Mucosa of gallbladder (tissue), 1 donor: ENCODE measurements around the gene AP1B1. TPM values are rescaled to one million over a fixed set of nuclear protein-coding genes. Genes with fewer than 3 reads are reported as not detected.
"Not testable (repeated sequence)": the region's sequence is repeated elsewhere in the genome, so short reads cannot be mapped to it uniquely, and the experiment has no call there.

Source experiments
- DNase-seq: peaks from one replicate; pipeline ENCODE4 v3.0.0-alpha.2; 2020; ENCODE audit warnings: low spot score
- total RNA-seq: library from RNA; stranded (reverse); gene quantifications from one replicate; pipeline ENCODE4 v1.2.1, GENCODE V29; 2021
- donor health status: DM: no; HTN: no; CAD: no.

AP1B1 gene
- total RNA-seq, 1 donor from 2014 or later = 88.6 TPM

DNA sequence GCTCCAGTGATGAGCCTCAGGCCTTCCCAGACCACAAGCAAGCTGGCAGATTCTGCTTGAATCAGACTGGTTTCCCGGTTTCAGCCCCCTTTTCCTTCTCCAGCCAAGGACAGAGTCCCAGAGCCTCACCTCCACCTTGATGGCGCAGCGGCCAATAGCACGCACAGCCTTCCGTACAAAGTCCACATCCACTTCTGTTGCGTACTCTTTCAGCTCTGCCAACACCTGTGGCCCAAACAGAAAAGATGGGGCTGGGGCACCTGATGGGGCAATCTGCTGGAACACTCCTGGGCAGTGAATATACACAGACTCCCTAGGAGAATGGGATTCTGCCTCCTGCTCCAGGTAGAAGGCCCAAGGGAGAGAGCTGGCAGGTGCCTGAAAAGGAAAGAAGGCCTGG is 37.3 kb downstream of the AP1B1 start:
- peak; percentile 34 for DNase-seq

DNA sequence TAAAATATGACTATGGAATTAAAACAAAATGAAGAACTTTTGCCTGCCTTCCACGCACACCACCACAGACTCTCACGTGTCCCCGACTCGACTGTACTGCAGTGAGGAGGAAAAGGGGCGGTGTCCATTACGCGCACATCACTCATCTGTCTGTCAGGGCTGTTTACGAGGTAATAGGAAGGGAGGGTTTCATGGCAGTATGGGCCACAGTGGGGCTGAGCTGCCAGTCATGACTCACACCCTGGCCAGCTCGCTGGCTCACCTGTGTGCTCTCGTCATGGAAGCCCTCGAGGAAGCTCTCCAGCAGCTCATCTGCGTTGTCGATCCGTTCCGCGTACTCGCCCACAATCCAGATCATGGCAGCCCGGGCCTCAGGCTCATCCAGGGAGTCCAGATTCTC is 39.4 kb downstream of the AP1B1 start:
- DNase-seq = no peak

DNA sequence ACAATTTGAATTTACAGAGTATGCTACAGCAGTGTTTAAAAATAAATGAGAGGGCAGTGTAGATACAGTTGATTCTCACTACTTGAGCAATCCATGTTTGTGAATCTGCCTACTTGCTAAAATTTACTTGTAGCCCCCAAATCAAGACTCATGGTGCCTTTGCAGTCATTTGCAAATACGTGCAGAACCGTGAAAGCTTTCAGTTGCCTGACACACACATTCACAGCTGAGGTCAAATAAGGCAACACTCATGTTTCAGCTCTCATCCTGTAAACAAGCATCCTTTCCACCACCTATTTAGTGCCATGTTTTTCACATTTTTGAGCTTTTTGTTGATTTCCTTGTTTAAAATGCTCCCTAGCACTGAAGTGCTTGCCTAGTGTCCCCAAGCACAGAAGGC is 40.3 kb downstream of the AP1B1 start:
- no peak for DNase-seq

DNA sequence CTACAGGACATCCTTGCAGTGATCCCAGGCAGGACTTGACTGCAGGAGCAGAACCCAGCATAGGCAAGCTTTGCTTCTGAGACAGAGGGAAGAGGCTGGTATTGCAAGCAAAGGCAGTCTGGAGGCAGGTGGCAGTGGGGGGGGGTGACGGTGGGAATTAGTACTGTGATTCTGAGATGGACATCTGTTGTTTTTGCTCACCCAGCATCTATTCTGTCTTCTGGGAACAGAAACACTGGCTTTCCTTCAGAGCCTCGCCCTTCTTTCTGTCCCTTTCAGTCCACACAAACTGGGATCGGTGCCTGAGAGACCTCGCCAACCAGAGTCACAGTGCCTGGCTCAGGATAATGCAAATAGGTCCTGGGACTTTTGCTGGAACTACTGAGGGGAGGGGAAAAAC is 41.7 kb downstream of the AP1B1 start:
- DNase-seq = no peak

DNA sequence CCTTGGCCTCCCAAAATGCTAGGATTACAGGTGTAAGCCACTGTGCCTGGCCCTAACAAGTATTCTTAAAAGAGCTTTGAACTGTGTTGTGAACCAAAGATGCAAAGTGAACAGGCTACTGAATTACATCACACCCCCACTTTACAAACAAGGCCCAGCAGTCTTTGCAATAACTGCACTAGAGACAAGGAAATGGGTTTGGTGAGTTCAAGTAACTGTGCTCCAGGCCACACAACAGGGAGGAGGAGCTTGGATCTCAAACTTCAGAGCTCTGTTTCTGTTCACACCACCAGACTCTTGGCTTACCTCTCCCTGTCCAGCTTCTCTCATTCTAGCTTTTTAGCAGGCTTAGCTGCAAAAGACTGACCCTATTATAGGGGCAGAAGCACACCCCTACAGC is 42.4 kb downstream of the AP1B1 start:
- no peak for DNase-seq

DNA sequence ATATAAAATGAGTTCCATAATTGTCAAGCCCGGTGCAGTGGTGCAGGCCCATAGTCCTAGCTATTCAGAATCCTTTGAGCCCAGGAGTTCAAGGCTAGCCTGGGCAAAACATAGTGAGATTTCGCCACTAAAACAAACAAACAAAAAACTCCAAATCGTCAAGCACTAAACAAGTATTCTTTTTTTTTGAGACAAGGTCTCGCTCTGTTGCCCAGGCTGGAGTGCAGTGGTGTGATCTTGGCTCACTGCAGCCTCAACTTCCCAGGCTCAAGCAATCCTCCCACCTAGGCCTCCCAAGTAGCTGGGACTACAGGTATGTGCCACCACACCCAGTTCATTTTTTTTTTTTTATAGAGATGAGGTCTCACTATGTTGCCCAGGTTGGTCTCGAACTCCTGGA is 43.5 kb downstream of the AP1B1 start:
- DNase-seq = not testable (repeated sequence)

DNA sequence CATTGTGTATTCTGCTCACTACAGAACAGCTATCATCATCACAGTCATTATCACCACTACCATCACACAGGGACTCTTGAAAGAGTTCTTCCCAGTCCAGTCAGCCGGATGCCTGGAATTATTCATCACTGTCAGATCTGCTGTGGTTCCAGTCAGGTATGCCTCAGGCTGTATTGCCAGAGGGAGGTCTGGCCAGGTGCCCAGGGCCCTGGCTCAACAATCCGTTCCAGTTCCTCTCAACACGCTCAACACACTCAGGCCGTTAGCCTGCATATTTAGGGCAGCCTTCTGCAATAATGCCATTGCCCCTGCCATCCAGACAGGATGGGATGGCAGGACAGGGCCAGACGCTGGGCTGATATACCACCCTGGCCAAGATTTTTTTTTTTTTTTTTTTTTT is 44.2 kb downstream of the AP1B1 start:
- peak; percentile 67 for DNase-seq

DNA sequence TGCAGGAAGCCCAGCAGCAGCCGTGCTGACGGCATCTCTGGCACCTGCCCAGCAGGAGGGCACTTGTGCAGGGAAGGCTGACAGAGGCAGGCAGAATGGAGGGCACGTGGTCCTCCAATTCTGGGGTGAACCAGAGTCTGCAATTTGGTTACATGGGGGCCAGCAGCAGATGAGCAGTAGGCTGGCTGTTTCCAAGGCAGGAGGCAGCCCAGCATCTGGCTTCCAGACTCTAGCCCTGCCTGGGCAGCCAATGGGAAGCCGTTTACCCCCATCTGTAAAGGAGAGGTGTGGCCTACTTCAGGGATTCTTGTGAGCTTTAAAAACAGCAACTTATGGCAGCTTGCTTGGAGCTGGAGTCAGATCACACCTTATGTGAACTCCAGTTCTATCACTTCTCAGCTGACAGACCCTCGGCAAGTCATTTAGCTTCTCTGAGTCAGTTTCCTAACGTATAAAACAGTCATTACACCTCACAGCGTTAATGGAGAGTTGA is 45.0 kb downstream of the AP1B1 start:
- DNase-seq = no peak

DNA sequence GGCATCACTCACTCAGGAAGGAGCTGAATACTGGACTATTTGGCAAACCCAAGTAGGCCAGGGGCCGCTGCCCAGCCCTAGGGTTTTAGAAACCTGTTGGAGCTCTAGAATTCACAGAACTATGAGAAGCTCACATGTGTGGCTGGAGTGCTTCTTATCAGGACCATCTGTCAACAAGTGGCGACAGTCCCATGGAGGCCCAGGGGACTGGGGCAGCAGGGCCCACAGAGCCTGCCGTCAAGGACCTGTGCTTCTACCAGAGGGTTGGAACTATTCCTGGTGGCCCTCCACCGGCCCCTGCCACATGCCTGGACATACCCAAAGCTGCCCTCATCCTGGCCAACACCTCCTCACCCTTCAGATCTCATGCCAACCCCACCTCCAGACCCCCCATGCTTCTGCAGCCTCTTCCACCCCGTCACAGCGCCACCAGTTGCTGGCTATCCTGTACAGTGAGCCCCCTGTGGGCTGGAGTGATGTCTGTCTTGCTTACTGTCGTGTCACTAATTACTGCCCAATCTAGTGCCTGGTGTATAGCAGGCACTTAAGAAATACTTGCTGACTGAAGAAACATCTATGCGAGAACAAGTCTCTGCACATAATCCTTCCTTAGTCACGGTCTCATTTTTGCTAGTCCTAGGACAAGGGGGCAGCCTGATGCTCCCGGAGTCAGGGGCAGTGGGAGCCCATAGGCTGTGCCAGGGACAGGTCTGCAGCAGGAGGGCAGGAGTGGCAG is 45.6 kb downstream of the AP1B1 start:
- DNase-seq = no peak

DNA sequence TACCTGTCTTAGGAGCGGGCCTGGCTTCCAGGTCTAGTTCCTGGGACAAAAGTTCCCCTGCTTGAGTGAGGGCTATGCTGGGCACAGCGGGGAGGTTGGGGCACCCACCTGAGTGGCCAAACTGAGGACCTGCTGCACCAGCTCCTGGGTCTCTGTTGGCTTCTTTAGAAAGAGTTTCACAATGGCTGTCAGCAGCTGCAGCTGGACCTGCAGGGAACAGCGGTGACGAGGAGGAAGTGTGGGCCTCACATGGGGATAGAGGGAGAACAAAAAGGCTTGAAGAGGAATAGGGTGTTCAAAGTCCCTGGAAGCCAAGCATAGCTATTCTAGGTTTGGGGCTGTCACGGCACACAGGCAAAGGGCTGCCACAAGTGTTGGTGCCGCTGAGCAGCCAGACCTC is 46.2 kb downstream of the AP1B1 start:
- no peak for DNase-seq

DNA sequence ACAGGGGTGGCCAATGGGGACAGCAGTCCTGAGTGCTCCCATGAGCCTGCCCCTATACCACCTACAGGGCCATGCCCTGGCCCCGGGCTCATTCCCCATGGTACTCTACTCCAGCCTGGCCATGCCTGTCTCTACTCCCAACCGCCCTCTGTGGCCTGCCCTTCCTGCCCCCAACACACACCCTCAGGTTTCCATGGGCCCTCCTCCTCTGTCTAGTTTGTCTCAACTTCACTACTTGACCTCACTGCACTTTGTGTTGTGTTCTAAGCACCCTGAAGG is 46.6 kb downstream of the AP1B1 start:
- no peak for DNase-seq

DNA sequence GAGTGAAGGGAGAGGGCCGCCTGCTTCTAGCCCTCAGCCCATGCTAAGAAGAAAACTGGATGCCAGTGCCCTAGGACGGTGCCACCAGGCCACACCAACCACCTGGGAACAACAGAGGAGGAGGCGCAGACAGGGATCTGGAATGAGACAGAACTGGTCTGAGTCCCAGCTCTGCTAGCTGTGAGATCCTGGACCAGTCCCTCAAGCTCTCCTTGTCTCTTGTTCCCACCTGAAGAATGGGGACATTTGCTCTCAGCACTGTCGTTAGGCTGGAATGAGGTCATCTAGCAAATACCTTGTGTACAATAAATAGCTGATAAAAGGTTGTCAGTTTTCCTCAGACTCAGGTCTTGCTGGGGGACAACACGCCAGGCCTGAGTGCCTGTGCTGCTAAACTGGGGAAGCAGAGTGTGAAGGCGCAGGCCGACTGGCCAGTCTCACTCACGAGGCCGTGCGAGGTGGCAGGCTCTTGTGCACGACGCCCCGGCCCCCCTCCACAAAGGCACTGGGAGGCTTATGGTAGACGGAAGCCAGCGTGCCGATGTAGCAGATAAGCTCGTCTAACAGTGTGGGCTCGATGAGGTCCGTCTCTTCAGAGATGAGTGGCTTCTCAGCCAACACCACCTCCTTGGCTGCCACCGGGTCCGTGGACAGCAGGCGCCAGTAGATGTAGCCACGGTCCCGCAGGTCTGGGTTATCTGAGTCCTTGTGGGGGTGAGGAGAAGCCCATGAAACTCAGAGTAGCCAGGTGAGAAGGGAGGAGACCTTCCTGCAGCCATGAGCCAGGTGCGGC is 47.1 kb downstream of the AP1B1 start:
- DNase-seq = no peak

DNA sequence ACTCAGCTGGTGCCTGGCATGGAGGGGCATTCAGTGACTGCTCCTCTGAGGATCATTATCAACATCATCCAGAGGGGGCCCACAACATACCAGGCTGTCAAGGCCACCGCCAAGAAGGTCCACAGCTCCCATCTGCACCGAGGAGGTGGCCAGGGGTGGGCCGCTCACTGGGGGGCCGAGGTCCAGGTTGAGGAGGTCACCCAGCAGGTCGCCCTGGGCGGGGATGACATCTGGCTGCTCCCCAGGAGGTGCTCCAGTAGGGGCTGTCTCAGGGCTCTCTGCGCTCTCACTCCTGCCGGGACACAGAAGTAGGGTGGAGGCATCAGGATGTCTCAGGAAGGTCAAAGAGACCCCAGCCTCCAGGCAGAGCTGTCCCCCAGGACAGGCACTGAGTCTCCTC is 47.8 kb downstream of the AP1B1 start:
- no peak for DNase-seq

DNA sequence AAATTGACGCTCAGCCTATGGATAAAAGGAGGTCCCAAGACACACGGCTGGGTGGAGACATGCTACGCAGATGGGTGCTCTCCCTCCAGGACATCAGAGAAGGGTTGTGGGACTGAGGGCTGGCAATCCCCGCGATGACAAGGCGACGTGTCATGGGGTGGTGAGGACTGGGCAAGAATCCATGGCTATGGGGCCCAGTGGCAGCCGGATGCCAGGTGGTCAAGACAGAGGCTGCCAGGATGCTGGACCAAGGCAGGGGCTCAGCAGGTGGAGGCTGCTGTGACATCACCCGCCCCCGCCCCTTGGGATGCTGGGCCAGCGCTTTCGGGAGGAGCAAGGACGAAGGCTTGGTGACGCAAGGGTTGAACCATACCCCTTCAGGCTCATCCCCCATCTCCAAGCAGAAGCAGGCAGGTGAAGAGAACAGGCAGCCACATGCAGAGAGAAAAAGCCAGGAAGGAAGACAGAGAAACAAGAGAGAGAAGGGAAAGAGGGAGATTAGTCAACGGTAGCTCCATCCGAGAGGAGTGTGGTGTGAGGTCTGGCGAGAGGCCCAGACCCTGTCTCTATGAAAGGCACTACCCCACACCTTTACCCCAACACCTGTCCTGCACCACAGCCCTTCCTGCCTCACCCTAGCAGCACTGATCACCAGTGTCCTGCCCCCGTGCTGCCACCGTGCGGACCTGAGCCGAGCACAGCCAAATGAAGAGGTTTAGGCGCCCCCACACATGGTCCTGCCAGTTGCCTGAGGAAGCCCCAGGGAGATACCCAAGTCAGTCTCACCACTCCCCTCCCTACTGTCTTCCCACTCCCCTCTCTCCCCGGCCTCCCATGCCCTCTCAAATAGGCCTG is 48.8 kb downstream of the AP1B1 start:
- DNase-seq = no peak

DNA sequence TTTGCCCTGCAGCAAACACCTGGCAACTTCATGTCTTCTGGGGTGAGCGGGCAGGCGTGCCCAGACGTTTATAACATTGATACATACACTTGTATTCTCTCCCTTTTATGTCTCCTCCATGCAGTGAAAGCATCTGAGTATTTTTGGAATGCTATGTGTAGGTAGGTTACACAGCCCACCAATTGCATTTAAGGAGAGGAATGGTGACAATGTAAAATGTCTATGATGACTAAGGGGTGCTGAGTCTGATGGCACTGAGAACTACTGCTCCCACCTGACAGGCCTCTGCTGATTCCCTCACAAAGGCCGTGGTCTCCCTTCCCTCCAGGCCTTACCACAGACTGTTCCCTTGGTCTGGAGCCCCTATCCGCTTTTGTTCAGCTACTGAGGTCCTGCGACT is 50.0 kb downstream of the AP1B1 start:
- DNase-seq = no peak

DNA sequence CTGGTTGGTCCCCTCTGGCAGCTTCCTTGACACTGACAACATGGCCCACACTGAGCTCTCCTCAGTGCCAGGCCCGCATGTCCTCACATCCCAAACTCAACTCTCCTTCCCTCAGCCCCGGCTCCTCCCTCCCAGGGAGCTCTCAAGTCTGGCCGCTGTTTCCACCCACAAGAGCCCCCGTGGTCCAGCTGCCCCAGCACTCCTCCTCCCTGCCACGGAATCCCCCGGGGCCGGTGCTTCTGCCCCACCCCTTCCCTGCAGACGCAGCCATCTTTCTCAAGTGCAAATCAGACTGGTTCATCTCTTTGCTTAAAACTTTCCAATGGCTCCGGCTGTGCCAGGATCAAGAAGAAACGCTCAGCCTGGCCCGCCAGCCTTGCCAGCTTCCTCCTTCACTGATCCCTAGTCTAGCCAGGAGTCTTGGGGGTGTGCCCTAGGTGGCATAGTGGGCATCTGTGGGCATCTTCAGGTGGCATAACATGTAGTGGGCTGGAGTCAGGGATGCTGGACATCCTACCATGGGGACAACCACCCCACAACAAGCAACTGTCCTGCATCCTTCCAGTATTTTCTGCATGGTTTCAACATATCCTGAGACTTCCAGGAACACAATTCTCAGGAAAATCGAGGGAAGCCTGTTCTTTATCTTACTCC is 50.6 kb downstream of the AP1B1 start:
- no peak for DNase-seq

DNA sequence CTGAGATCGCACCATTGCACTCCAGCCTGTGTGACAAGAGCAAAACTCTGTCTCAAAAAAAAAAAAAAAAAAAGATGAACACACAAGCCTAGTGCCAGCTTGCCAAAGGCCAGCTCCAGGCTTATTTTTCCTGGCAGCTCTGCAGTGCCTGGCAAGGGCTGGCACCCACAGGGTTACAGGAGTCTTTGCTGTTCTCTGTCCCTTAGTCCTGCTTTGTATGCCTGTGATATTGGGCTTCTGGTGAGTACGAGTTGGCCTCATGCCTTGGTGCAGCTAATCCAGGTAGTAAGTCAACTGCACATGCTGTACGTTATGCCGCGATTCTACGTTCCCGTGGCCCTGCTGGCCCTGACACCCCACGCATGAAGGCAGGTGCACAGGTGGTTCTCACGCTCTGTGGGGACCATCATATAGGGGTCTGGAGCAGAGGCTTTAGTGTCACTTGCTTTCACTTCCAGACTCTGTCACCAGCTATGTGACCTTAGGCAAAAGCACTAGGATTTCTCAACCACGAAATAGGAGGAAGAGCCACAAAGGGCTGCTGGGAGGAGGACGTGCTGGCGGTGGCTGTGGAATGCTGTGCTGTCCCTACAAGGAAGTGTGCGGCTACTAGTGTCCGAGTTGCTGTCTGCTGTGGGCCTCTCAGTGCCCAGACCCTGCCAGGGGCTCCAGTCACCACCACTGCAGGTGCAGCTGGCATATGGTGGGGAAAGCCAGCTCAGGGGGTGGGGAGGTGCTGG is 51.4 kb downstream of the AP1B1 start:
- DNase-seq = no peak

DNA sequence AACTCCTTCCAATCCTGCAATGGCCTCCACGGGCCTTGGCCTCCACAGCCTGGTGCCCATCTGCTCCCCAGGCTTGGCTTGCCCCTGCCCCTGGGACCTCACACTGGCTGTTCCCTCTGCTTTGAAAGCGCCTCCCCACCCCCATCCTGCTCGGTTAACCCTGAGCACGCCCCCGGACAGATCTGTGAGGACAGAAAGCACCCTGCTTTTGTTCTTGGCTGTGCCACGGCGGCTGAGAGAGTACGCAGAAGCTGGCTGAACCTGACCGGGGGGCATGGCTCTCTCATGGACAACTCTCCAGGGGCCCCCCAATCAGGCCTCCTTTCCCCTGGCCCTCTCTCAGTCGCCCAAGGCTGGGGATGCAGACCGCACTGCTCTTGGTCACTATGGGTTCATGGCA is 52.7 kb downstream of the AP1B1 start:
- no peak for DNase-seq

DNA sequence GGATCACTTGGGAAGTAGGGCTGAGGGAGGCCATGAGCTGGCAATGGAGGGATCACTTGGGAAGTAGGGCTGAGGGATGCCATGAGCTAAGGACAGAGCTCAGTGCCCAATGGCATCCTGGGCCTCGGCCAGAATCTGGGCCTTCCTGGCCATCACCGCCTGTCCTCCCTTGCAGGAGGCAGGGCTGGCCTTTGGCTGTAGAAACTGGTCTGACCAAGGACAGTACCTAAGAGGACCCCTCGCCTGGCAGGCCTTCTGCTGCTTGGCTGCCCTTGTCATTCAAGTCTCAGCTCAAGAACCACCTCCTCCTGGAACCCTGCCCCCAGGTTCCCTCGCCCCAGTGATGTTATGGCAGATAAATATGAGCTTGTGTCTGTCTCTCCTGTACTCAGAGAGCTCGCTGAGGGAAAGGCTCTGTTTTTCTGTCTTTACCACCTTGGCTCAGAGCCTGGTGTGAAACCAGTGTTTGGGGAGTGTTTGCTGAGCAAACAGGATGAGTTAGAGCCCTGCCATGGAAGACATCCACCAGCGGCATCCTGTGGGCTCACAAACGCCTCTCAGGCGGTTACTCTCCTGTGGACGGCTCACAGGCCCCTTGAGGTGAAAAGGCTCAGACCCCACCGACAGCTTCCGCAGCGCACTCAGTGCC is 53.5 kb downstream of the AP1B1 start:
- no peak for DNase-seq

DNA sequence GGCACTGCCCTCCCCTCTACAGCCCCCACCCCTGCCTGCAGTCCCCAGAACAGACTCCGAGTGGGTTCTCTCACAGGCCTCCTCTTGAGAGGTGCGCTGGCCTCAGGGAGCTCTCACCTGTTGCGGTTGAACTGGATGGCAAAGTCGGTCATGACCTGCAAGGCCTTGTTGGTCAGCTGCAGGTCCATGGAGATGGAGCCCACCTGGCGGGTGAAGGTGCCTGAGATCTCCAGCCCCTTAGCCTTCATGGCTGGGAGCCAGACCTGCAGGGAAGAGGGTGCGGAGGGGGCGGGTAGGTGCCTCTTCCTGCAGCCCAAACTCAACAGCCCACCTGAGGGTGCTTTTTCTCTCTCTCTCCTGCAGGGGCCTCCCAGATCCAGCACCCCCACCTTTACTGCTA is 54.2 kb downstream of the AP1B1 start:
- no peak for DNase-seq
